GM15510 (cell line): ENCODE measurements around the gene MBNL3.
A peak's percentile ranks its signal among the peaks of the same experiment; 100 is the strongest.

ENCODE experiments used
- POLR2A ChIP-seq: IDR thresholded peaks from 3 replicates; pipeline ENCODE4 v1.6.1; 2011; ENCODE audit warnings: borderline replicate concordance; ENCODE audit not compliant: insufficient read length; ENCODE audit errors: extremely low read depth

MBNL3 gene

GRCh38 chrX:132488180-132488705 lies 595 bp downstream of the MBNL3 start:
- no peak for TF ChIP-seq POLR2A

- no peak for TF ChIP-seq POLR2A
Measured at GRCh38 chrX:132486599-132487178, 2.1 kb downstream of the MBNL3 start.

- no peak for TF ChIP-seq POLR2A
Measured at GRCh38 chrX:132483951-132484350, 4.9 kb downstream of the MBNL3 start.

- no peak for TF ChIP-seq POLR2A
Measured at GRCh38 chrX:132483488-132483887, 5.3 kb downstream of the MBNL3 start.

GRCh38 chrX:132482632-132483031 lies 6.2 kb downstream of the MBNL3 start:
- no peak for TF ChIP-seq POLR2A

- no peak for TF ChIP-seq POLR2A
Measured at GRCh38 chrX:132481449-132481848, 7.4 kb downstream of the MBNL3 start.

GRCh38 chrX:132480581-132481203 lies 8.1 kb downstream of the MBNL3 start:
- TF ChIP-seq POLR2A: peak; percentile 34

- no peak for TF ChIP-seq POLR2A
Measured at GRCh38 chrX:132474544-132475248, 14.1 kb downstream of the MBNL3 start.

- TF ChIP-seq POLR2A: no peak
Measured at GRCh38 chrX:132472397-132472796, 16.4 kb downstream of the MBNL3 start.

- no peak for TF ChIP-seq POLR2A
Measured at GRCh38 chrX:132470831-132471230, 18.0 kb downstream of the MBNL3 start.

- TF ChIP-seq POLR2A: no peak
Measured at GRCh38 chrX:132470179-132470578, 18.7 kb downstream of the MBNL3 start.

GRCh38 chrX:132468454-132468853 lies 20.4 kb downstream of the MBNL3 start:
- no peak for TF ChIP-seq POLR2A

- TF ChIP-seq POLR2A: no peak
Measured at GRCh38 chrX:132467989-132468388, 20.8 kb downstream of the MBNL3 start.

- TF ChIP-seq POLR2A: no peak
Measured at GRCh38 chrX:132467026-132467425, 21.8 kb downstream of the MBNL3 start.

- TF ChIP-seq POLR2A: no peak
Measured at GRCh38 chrX:132463411-132463810, 25.4 kb downstream of the MBNL3 start.

GRCh38 chrX:132461886-132462285 lies 27.0 kb downstream of the MBNL3 start:
- TF ChIP-seq POLR2A: no peak
